Measurements from ENCODE around the gene TBC1D5.

TBC1D5 gene

DNA sequence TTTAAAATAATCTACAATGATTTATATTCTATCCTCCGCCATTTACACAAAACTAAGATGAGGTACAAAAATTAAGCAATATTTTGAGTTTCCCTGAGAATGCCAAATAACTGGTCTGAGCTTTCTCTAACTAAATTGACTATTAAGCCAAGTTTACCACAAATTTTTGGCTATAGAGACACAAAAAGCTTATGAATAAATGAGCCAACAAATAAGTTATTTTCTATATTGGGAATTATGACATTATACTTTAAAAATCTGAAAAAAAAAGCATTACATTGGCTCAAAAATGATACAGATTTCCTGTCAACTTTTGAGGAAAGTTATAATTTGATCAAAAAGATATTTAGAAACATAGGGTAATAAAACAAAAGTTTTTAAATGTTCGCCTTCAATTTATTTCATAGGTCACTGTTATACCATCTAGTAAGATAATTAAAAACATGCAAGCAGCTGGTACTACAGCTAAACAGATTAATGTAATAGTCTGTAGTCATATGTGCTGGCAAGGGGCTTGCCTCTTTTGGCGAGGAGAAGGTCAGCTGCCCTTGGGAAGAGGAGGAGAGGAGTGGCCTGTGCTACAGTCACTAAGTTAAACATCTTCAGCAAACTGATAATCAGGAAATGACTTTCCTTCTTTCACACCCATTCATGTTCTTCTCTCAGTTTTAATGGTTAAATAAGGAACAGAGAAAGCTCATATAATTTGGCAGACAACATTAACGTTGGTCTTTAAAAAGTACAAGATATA, 318.5 kb downstream of the TBC1D5 start:
- H3K4me3 ChIP-seq (ENCODE audit: control insufficient read depth, low read depth, low read length): no peak overlapping the region
- TF ChIP-seq, protein P1, sequence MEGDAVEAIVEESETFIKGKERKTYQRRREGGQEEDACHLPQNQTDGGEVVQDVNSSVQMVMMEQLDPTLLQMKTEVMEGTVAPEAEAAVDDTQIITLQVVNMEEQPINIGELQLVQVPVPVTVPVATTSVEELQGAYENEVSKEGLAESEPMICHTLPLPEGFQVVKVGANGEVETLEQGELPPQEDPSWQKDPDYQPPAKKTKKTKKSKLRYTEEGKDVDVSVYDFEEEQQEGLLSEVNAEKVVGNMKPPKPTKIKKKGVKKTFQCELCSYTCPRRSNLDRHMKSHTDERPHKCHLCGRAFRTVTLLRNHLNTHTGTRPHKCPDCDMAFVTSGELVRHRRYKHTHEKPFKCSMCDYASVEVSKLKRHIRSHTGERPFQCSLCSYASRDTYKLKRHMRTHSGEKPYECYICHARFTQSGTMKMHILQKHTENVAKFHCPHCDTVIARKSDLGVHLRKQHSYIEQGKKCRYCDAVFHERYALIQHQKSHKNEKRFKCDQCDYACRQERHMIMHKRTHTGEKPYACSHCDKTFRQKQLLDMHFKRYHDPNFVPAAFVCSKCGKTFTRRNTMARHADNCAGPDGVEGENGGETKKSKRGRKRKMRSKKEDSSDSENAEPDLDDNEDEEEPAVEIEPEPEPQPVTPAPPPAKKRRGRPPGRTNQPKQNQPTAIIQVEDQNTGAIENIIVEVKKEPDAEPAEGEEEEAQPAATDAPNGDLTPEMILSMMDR (IDR thresholded peaks at IDR 0.05; ENCODE audit: control insufficient read depth, insufficient read depth, low read depth, low read length, missing control alignments): no peak
- DNase-seq (ENCODE audit: low read depth): no peak

DNA sequence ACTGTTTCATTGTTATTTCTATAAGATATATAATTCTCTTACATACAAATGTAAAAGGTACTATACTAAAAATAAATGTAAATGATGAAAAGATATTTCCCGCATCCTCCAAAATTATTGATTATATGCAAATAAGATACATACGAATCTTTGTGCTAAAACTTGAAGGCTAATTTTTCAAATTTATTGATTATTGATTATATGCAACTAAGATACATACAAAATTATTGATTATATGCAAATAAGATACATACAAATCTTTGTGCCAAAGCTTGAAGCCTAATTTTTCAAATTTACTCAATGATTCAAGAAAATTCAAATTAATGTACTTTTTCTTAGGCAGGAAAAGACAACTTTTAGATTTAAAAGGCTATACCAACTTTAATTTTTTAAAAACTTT, 319.8 kb downstream of the TBC1D5 start:
- TF ChIP-seq, protein P1 (IDR thresholded peaks at IDR 0.05; ENCODE audit: control insufficient read depth, insufficient read depth, low read depth, low read length, missing control alignments): no peak
- DNase-seq (ENCODE audit: low read depth): no peak
- no peak overlapping the region for H3K4me3 ChIP-seq (ENCODE audit: control insufficient read depth, low read depth, low read length)

DNA sequence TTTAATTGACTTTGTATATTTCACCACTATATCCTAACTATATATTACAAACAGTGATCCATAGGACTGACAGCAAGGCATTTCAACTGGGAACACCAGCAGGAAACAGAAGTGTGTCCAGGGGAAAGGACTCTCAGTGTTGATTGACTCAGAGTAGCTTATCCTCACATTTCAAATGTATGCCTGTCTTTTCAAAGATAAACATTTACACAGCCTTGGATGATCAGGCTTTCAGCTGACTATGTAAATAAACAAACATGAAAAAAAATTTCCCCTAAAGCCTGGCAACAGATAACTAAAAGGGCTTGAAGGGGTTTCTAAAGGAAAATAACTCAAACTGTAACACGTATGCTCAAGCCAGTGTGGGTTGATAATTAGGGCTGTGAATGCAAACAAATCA, 321.8 kb downstream of the TBC1D5 start:
- no peak for DNase-seq (ENCODE audit: low read depth)
- no peak overlapping the region for H3K4me3 ChIP-seq (ENCODE audit: control insufficient read depth, low read depth, low read length)
- TF ChIP-seq, protein P1 (IDR thresholded peaks at IDR 0.05; ENCODE audit: control insufficient read depth, insufficient read depth, low read depth, low read length, missing control alignments): no peak

DNA sequence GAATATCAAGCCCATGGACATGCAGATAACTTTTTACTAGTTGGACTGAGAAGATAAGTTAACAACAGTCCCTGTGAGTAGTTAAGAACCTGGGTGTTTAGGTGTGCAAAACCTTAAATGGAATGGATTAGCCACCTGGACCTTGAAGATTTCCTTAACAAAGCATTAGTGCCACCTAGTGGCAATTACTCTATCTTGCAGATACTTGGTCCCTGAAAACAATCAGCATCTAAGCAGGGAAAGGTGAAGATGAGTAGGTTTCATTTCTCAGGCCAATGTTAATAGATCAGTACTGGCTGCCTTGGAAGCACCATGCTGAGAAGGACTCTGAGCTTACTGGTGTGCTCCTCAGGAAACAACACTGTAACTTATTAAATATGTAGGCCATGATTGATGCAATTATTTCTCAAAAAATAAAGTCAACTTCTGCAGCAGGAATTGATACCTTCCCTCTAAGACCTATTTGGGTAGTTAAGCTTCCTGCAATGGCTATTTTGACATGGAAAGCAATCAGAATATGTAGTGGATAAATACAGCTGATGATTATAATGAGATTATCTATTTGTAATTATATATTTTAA, 329.4 kb downstream of the TBC1D5 start:
- DNase-seq (ENCODE audit: low read depth): no peak
- TF ChIP-seq, protein P1 (IDR thresholded peaks at IDR 0.05; ENCODE audit: control insufficient read depth, insufficient read depth, low read depth, low read length, missing control alignments): peak; percentile 76
- H3K4me3 ChIP-seq (ENCODE audit: control insufficient read depth, low read depth, low read length): no peak overlapping the region

DNA sequence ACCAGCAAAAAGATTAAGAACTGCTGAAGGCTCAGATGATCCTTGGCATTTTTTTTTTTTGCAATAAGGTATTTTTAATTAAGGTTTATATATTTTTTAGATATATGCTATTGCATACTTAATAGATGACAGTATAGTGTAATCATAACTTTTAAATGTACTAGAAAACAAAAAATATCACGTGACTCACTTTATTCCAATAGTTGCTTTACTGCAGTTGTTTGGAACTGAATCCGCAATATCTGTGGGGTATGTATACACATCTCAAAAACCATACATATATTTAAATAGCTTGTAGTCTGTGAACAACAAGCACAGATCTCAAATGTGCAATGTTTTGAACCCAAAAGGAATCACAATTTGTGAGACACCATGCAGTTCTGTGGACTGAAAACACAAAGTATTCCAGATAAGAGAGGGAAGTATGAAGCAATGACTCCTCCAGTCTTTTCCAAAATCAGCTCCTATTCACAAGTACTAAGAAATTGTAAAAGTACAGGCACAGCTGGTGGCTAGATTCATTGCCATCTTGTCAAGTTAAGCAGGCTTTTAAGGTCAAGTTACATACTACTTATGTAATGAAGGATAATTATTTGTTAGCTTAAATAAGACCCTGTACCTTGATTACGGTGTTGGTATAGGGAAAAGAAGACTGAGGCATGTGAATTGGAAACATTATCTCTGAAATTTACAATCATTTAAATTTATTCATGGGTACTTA, 331.1 kb downstream of the TBC1D5 start:
- DNase-seq (ENCODE audit: low read depth): no peak
- no peak overlapping the region for H3K4me3 ChIP-seq (ENCODE audit: control insufficient read depth, low read depth, low read length)
- TF ChIP-seq, protein P1 (IDR thresholded peaks at IDR 0.05; ENCODE audit: control insufficient read depth, insufficient read depth, low read depth, low read length, missing control alignments): no peak

DNA sequence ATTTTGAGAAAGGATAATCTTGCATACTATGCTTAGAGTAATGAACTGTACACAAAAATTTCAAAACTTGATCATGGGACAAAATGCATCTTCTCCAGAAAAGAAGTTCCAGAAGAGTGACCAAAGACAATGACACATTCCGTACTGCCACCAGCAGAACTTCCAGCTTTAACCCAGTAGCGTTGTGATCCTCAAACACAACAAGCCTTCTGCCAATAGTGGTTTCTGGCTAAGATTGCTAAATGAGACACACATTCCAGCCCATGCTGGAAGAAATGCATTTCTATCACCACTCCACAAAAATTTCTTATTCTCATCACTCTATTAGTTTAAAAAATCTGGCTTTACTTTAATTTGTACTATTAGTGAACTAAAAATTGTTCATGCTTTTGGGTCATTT, 334.9 kb downstream of the TBC1D5 start:
- no peak overlapping the region for H3K4me3 ChIP-seq (ENCODE audit: control insufficient read depth, low read depth, low read length)
- TF ChIP-seq, protein P1 (IDR thresholded peaks at IDR 0.05; ENCODE audit: control insufficient read depth, insufficient read depth, low read depth, low read length, missing control alignments): no peak
- DNase-seq (ENCODE audit: low read depth): no peak

All from AG09309 (cell line).